ENCODE results near the gene SFMBT1. TPM values are rescaled to one million over a fixed set of nuclear protein-coding genes. Genes with fewer than 3 reads are reported as not detected.

The SFMBT1 gene
- total RNA-seq, 5 donors from 2014 or later (not counting 1 experiment from before 2014, with no cell fraction given), result 30.3 to 42.7 (median 37.7) TPM

DNA sequence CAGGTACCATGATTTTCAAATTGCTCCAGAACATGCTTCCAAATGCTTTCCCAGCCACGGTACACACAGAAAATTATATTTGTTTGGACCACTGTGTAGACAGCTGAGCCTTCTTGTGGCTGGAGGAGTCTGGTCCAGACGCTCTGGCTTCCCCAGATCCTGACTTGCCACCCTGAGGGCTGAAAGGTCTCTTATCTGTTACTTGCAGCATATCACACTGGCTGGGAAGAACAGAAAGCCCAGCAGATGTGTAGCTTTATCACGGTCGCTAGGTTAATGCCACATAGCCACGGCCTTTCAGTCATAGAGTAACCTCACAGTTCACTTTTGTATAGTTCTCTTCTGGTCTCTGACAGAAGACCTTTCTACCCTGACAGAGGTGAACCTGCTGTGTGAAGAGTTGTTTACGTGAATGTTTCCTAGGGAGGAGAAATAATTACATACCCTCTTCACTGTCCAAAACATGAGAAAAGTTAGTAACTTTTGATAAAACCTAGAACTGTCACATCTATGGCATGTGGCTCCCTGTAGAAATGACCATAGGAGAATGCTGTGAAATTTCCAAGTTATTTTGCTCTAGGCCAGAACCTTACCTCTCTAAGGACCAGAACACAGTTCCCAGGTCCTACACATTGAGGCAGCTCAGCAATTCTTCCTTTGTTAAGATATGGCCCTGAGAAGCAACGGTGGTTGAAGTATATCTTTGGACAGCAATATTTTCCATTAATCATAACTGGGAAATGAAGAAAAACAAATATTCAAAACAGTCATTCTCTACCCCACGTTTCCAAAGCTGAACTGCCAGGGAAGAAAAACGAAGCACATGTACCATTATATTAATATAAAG lies 132.8 kb downstream of the SFMBT1 start:
- ATAC-seq (replicated peaks in 1 of 4) (no peak), DNase-seq (no peak)
- no peak overlapping the region for H3K27ac Mint-ChIP-seq
- no peaks in the 10 kb centered on the region for H3K4me1 Mint-ChIP-seq
- no peaks in the 10 kb centered on the region for H3K9me3 ChIP-seq
- POLR2A ChIA-PET, result no interaction called here
- H3K4me3 Mint-ChIP-seq, result no peak overlapping the region
- H3K27ac ChIP-seq (ENCODE audit: low read length), result no peak overlapping the region
- H3K4me1 ChIP-seq (ENCODE audit: control insufficient read depth in 1 of 2, extremely low read depth in 1 of 2, insufficient read depth in 2 of 2, low read length in 2 of 2), result no peaks in the 10 kb centered on the region
- peaks cover 35% of the 10 kb centered on the region for H3K36me3 Mint-ChIP-seq
- WGBS (ENCODE audit: insufficient coverage), result 91% methylated on average over 4 of the region's 9 CpGs
- CTCF ChIA-PET, result interaction anchor here in 1 of 2 donors (0.5 kb wide), 1 partner anchor 136 kb away, joined by 5 read pairs; no protein-coding TSS in a partner anchor
- H3K4me3 ChIP-seq (ENCODE audit: control insufficient read depth in 1 of 2, extremely low read depth in 1 of 2, low read length in 1 of 2), result no peak overlapping the region
- no peaks in the 10 kb centered on the region for H3K27me3 Mint-ChIP-seq
- H3K9me3 Mint-ChIP-seq, result no peaks in the 10 kb centered on the region
- H3K27me3 ChIP-seq (replicated peaks in 1 of 2; ENCODE audit: control insufficient read depth in 2 of 2, extremely low read depth in 1 of 2, insufficient read depth in 2 of 2, low read length in 1 of 2), result no peaks in the 10 kb centered on the region
- H3K36me3 ChIP-seq (ENCODE audit: control insufficient read depth in 2 of 2, extremely low read depth in 1 of 2, insufficient read depth in 1 of 2, low read length in 1 of 2), result peaks cover 0 to 43% of the 10 kb centered on the region in 2 donors

GRCh38 chr3:52910823-52911222 lies 135.1 kb downstream of the SFMBT1 start:
- H3K27ac Mint-ChIP-seq, result no peak overlapping the region
- CTCF ChIA-PET, result no interaction called here
- no peak overlapping the region for H3K4me3 ChIP-seq (ENCODE audit: control insufficient read depth in 1 of 2, extremely low read depth in 1 of 2, low read length in 1 of 2)

GRCh38 chr3:52907497-52907896 lies 138.4 kb downstream of the SFMBT1 start:
- Histone ChIP-seq H3K27ac (ENCODE audit: low read length) (no peak overlapping the region), H3K9me3 (no peaks in the 10 kb centered on the region), H3K27me3 (replicated peaks in 1 of 2; ENCODE audit: control insufficient read depth in 2 of 2, extremely low read depth in 1 of 2, insufficient read depth in 2 of 2, low read length in 1 of 2) (no peaks in the 10 kb centered on the region), H3K4me3 (ENCODE audit: control insufficient read depth in 1 of 2, extremely low read depth in 1 of 2, low read length in 1 of 2) (no peak overlapping the region), H3K36me3 (ENCODE audit: control insufficient read depth in 2 of 2, extremely low read depth in 1 of 2, insufficient read depth in 1 of 2, low read length in 1 of 2) (peaks cover 0 to 45% of the 10 kb centered on the region in 2 donors), H3K4me1 (ENCODE audit: control insufficient read depth in 1 of 2, extremely low read depth in 1 of 2, insufficient read depth in 2 of 2, low read length in 2 of 2) (no peaks in the 10 kb centered on the region)
- ChIA-PET POLR2A (interaction anchor here in 1 of 2 donors (0.7 kb wide), 1 partner anchor 1317 kb away, joined by 3 read pairs; no protein-coding TSS in a partner anchor), CTCF (interaction anchor here (0.9 to 1.4 kb wide), 4 partner anchors 14 to 472 kb away, joined by 3 read pairs; no protein-coding TSS in a partner anchor)
- H3K4me1 Mint-ChIP-seq, result no peaks in the 10 kb centered on the region
- H3K27me3 Mint-ChIP-seq, result no peaks in the 10 kb centered on the region
- H3K36me3 Mint-ChIP-seq, result peaks cover 39% of the 10 kb centered on the region
- no peak overlapping the region for H3K4me3 Mint-ChIP-seq
- WGBS (ENCODE audit: insufficient coverage), result no CpG with 5 or more reads among the region's 5 CpGs
- H3K27ac Mint-ChIP-seq, result no peak overlapping the region
- ATAC-seq (replicated peaks in 1 of 4) (no peak), DNase-seq (no peak)
- H3K9me3 Mint-ChIP-seq, result no peaks in the 10 kb centered on the region

More at GRCh38 chr3:52910823-52911222, 135.1 kb downstream of the SFMBT1 start:
- no peaks in the 10 kb centered on the region for H3K9me3 Mint-ChIP-seq
- no peak overlapping the region for H3K4me3 Mint-ChIP-seq
- H3K27me3 Mint-ChIP-seq, result no peaks in the 10 kb centered on the region
- no peak overlapping the region for H3K27ac ChIP-seq (ENCODE audit: low read length)
- no peaks in the 10 kb centered on the region for H3K4me1 ChIP-seq (ENCODE audit: control insufficient read depth in 1 of 2, extremely low read depth in 1 of 2, insufficient read depth in 2 of 2, low read length in 2 of 2)
- POLR2A ChIA-PET, result no interaction called here
- no peaks in the 10 kb centered on the region for H3K4me1 Mint-ChIP-seq
- whole genome bisulfite sequencing (ENCODE audit: insufficient coverage), result 92% methylated on average over 4 of the region's 6 CpGs
- no peaks in the 10 kb centered on the region for H3K27me3 ChIP-seq (replicated peaks in 1 of 2; ENCODE audit: control insufficient read depth in 2 of 2, extremely low read depth in 1 of 2, insufficient read depth in 2 of 2, low read length in 1 of 2)
- no peak for ATAC-seq (replicated peaks in 1 of 4)
- DNase-seq, result no peak
- peaks cover 0 to 51% of the 10 kb centered on the region in 2 donors for H3K36me3 ChIP-seq (ENCODE audit: control insufficient read depth in 2 of 2, extremely low read depth in 1 of 2, insufficient read depth in 1 of 2, low read length in 1 of 2)
- no peaks in the 10 kb centered on the region for H3K9me3 ChIP-seq
- peaks cover 39% of the 10 kb centered on the region for H3K36me3 Mint-ChIP-seq

DNA sequence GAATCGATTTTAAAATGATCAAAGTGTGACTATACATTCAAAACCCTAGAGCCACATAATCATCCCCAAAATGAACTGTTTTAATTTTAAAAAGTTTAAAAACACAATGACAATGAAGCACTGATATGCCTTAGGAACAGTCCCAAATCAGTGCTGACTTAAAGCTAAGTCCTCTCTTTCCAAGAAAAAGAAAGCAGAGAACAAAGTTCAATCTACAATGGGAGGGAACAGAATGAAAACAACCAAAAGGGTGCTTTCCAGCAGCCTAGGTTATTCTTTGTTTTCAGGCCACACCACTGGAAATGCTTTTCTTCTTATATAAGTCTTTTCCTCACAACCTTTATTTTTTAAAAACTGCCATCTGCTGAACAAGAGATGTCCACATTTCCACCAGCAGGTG lies 141.3 kb downstream of the SFMBT1 start:
- H3K27me3 Mint-ChIP-seq, result no peaks in the 10 kb centered on the region
- H3K9me3 Mint-ChIP-seq, result no peaks in the 10 kb centered on the region
- Histone ChIP-seq H3K27me3 (replicated peaks in 1 of 2; ENCODE audit: control insufficient read depth in 2 of 2, extremely low read depth in 1 of 2, insufficient read depth in 2 of 2, low read length in 1 of 2) (no peaks in the 10 kb centered on the region), H3K4me1 (ENCODE audit: control insufficient read depth in 1 of 2, extremely low read depth in 1 of 2, insufficient read depth in 2 of 2, low read length in 2 of 2) (no peaks in the 10 kb centered on the region), H3K9me3 (no peaks in the 10 kb centered on the region), H3K4me3 (ENCODE audit: control insufficient read depth in 1 of 2, extremely low read depth in 1 of 2, low read length in 1 of 2) (no peak overlapping the region), H3K36me3 (ENCODE audit: control insufficient read depth in 2 of 2, extremely low read depth in 1 of 2, insufficient read depth in 1 of 2, low read length in 1 of 2) (peaks cover 0 to 23% of the 10 kb centered on the region in 2 donors), H3K27ac (ENCODE audit: low read length) (no peak overlapping the region)
- WGBS (ENCODE audit: insufficient coverage), result no CpG with 5 or more reads among the region's 1 CpG
- no peak for ATAC-seq (replicated peaks in 1 of 4)
- no peak for DNase-seq
- POLR2A ChIA-PET, result interaction anchor here in 1 of 2 donors (0.6 kb wide), 1 partner anchor 12 kb away, joined by 3 read pairs; no protein-coding TSS in a partner anchor
- H3K27ac Mint-ChIP-seq, result peak overlapping the region in 1 of 2 donors; percentile 40
- H3K4me1 Mint-ChIP-seq, result no peaks in the 10 kb centered on the region
- CTCF ChIA-PET, result interaction anchor here in 1 of 2 donors (0.6 to 1.7 kb wide), 2 partner anchors 12 to 1475 kb away, joined by 3 to 7 read pairs; no protein-coding TSS in a partner anchor
- no peak overlapping the region for H3K4me3 Mint-ChIP-seq
- H3K36me3 Mint-ChIP-seq, result peaks cover 30% of the 10 kb centered on the region

- H3K9me3 ChIP-seq, result no peaks in the 10 kb centered on the region
- no peak overlapping the region for H3K4me3 ChIP-seq (ENCODE audit: control insufficient read depth in 1 of 2, extremely low read depth in 1 of 2, low read length in 1 of 2)
- H3K27ac Mint-ChIP-seq, result no peak overlapping the region
- H3K4me1 Mint-ChIP-seq, result no peaks in the 10 kb centered on the region
- 100% methylated on average over 1 of the region's 3 CpGs for WGBS (ENCODE audit: insufficient coverage)
- no peaks in the 10 kb centered on the region for H3K27me3 Mint-ChIP-seq
- H3K36me3 ChIP-seq (ENCODE audit: control insufficient read depth in 2 of 2, extremely low read depth in 1 of 2, insufficient read depth in 1 of 2, low read length in 1 of 2), result peaks cover 0 to 23% of the 10 kb centered on the region in 2 donors
- DNase-seq (no peak), ATAC-seq (replicated peaks in 1 of 4) (no peak)
- POLR2A ChIA-PET, result interaction anchor here in 1 of 2 donors (0.6 kb wide), 1 partner anchor 19 kb away, joined by 3 read pairs; no protein-coding TSS in a partner anchor
- H3K36me3 Mint-ChIP-seq, result peaks cover 30% of the 10 kb centered on the region
- H3K9me3 Mint-ChIP-seq, result no peaks in the 10 kb centered on the region
- H3K4me3 Mint-ChIP-seq, result no peak overlapping the region
- H3K27me3 ChIP-seq (replicated peaks in 1 of 2; ENCODE audit: control insufficient read depth in 2 of 2, extremely low read depth in 1 of 2, insufficient read depth in 2 of 2, low read length in 1 of 2), result no peaks in the 10 kb centered on the region
- H3K4me1 ChIP-seq (ENCODE audit: control insufficient read depth in 1 of 2, extremely low read depth in 1 of 2, insufficient read depth in 2 of 2, low read length in 2 of 2), result no peaks in the 10 kb centered on the region
- H3K27ac ChIP-seq (ENCODE audit: low read length), result no peak overlapping the region
- CTCF ChIA-PET, result interaction anchor here in 1 of 2 donors (1.7 kb wide), 1 partner anchor 11 kb away, joined by 7 read pairs; no protein-coding TSS in a partner anchor
Measured at GRCh38 chr3:52904000-52904399, 141.9 kb downstream of the SFMBT1 start.

All from T-cell (primary cell).